Hematopoietic multipotent progenitor cell treated with erythropoietin and hydrocortisone succinate and interleukin-3 and kit ligand, for 4 days (in vitro differentiated cells): ENCODE data around the gene SOCS3.
"Not testable (repeated sequence)": the region's sequence is repeated elsewhere in the genome, so short reads cannot be mapped to it uniquely, and the experiment has no call there.

Experiments
- DNase-seq: peaks from one replicate; pipeline ENCODE4 v3.0.0-alpha.2; 2015

The SOCS3 gene

DNA sequence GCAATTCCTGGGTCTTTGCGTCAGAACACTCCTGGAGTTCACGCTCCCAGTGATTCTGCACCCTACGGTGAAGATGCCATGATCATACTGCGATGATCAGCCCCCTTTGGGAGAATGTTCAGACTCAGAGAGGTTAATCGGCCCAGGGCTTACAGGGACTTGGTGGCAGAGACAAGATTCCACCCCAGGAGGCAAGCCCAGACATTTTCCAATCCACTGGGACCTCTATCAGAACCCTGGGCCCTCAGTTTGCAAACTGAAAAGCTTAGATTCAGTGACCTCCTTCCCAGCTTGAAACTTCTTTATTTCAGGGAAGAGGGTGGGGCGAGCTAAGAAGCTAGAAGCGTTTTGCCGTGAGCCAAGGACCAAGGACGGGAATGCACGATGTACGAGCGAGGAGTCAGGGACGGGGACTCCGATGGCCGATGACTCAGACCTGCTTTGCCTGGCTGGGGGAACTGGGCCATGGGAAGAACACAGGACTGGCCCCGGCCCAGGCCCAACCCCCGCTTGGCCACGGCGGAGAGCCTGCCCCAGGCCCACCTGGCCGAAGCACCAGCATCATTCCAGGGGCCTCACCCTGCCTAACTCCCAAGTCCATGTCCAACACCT, 34.7 kb downstream of the SOCS3 start:
- no peak for DNase-seq

DNA sequence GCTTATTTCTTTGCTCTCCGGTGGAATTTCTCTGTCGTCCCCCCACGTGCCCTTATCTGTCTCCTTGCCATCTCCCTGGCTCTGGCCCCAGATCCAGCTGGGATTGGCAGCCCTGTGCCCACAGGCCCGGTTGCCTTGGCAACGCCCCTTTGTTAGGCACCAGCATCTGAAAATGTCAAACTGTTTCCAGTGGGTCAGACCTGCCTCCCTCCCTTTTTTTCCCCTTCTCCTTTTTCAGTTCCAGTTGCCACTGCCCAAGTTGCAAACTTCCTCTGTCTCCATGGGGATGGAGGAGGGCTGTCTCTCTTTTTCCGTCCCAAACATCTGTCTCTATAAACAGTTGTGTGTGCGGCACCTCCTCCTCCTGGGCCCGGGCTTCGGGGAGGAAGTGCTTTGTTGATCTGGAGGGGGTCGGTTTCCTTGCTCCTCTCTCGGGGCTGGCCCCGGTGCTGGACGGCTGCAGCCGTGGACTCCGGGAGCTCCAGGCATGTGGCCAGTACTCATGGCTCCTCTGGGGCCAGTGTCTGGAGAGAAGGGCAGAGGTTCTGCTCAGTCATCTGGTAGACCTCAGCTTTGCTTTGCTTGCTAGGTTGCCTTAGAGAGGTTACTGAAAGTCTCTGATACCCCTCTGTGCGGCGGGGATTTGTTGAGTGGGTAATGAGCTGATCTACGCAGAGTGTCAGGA, 35.3 kb downstream of the SOCS3 start:
- DNase-seq: peak; percentile 76

DNA sequence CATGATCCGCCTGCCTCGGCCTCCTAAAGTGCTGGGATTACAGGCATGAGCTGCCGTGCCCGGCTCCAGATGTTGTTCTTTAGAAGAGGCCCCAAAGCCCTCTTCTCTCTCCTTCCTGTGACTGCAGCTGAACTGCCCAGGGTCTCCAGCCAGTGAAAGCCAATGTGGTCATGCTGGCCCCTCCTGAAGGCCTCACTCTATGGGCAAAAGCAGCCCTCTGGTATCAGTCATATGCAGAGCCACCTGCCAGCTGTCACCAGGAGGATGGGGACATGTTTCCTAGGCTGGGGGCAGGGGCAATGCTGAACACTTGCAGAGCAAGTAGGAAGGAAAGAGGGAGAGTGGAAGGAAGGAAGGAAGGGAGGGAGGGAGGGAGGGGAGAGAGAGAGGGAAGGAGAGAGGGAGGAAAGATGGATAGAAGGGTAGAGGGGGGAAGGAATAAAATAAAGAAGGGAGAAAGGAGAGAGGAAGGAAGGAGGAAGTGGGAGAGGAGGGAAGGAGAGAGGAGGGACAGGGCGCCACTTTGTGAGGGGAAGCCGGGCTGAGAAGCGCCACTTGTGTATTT, 36.0 kb downstream of the SOCS3 start:
- DNase-seq: no peak

DNA sequence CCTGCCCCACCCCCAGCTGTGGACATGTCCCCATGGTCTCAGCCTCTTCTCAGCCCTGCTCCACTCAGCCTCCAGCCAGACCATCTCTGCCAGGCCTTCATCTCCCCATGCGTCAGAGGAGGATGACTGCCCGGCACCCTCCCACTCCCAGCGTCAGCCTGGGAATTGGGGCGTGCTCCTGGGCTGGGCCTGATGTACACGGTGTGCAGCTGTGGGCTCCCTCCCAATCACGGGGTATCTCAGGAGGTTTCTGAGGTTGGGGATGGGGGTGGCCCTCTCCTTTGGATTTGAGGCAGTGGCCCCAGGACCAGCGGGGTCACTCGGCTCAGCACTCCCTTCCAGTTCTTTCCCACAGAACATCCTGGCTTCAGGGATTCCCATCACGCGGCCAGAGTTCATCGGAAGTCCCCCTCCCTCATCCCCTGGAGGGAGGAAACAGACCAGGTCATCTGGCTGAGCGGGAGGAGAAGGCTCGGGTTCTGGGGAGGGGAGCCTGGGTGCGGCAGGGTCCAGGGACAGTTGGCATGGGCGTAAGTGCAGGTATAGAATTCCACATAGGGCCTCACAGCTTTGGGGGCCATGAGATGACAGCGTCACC, 36.9 kb downstream of the SOCS3 start:
- DNase-seq: no peak

DNA sequence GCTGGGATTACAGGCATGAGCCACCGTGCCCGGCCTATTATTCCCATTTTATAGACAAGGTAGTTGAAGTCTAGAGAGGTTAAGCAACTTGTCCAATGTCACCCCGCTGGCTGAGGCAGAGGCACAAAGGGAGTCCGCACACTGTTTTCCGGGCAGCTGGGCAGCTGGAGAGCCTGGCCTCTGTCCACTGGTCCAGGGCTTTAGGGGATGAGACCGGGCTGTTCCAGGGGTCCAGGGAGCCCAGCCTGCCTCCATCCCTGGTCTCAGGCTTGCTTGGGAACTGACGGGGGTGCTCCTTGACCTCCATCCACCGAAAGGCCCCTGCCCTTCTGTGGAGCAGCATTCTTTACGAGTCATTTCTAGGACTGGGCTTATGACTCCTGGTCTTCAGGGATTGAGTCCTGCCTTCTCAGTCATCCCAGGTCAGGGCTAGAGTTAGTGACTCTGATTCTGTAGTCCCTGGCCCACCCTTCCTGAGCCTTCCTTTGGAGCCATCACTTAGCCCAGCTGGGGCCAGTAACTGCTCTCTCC, 37.5 kb downstream of the SOCS3 start:
- DNase-seq: no peak

DNA sequence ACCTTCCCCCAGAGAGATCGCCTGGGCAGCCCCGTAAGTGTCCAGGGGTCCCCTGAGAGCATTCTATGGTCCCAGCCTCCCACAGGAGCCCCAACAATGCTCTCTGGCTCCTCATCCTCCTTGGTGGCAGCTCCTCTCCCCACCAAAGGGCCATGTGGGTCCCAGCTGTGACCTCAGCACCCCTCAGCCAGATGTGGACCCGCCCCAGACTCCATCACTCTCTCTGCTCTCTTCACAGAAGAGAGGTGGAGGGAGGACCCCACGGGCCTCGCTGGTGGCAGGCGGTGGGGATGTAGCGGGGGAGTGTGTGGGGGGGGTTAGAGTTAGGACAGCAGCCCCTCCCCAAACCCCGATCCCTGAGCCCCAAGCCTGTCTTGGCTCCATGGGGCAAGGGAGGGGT, 41.0 kb downstream of the SOCS3 start:
- no peak for DNase-seq

DNA sequence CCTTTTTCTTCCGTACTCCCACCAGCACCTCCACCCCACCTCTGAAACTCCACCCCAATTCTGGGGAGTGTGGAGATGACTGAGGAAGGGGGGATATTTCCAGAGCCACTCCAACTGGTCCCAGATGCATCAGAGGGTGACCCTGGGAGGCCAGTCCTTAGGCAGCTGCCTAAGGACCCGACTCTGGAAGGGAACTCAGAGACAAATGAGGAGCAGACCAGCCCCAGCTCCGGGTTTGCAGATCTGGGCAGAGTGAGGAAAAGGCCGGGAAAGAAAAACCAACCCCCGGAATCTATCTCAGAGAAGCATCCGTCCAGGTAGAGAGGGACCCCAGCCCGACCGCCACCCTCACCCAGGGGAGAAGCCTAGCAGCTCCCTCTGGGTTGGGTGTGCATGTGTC, 41.5 kb downstream of the SOCS3 start:
- DNase-seq: no peak

DNA sequence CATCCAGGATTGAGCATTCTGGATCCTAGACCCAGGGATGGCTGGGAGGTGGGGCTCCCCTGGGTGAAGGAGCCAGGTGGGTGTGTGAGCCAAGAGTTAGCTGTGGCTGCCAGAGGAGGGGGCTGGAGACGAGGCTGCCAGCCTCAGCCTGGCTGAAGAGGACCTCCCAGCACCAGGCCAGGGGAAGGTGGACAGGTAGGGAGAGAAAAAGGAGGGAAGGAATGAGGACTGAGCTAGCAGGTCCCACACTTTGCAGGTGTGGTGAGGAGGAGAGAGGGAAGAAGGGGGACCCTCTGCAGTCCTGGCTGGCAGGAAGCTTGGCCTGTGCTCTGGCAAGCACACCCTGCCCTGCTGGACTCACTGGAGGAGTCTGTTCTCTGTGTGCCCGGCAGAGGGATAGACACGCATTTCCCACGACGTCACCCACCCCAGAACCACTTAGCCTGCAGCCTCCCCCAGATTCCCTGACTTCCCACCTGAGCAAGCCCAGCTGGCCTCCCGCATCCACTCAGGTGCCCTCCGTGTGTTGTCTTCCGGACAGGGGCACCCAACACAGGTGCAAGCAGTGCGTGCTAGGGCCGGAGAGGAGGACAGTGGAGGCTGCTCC, 42.0 kb downstream of the SOCS3 start:
- no peak for DNase-seq

DNA sequence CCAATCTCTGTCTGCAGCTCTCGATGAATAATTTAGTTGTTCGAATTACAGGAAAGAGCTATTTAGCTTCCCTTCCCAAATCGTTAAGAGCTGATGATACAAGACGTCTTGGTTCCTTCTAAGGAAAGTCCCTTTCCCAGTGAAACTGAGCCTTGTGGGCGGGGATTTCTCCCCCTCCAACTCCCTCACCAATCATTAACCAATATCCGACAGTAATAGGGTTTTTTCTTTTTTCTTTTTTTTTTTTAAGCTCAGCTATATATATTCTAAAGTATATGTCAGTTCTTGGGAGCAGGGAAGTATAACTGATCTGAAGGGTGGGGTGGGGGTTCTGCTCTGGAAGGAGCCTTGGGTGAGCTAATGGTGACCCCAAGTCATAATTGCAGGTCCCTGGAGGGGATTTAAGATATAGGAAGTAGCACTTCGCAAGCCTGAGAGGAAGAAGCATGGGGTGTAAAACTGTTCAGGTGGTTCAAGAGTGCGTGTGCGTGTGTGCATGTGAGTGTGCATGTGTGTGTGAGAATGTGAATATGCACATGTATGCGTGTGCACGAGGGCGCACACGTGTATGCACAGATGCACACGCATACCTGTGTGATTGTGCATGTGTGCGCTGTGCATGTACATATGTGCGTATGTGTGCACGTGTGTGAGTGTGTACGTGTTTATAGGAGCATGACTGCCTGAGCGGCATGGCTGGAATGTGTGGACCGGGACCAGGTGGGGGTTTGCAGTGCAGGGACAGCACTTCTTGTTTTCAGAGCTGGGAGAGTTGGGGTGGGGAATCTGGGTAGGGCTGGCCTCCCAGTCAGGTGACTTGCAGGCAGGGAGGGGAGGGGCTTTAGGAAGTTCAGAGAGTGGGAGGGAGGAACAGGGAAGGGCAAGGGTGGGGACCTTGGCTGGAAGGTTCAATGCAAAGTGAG, 42.7 kb downstream of the SOCS3 start:
- no peak for DNase-seq

DNA sequence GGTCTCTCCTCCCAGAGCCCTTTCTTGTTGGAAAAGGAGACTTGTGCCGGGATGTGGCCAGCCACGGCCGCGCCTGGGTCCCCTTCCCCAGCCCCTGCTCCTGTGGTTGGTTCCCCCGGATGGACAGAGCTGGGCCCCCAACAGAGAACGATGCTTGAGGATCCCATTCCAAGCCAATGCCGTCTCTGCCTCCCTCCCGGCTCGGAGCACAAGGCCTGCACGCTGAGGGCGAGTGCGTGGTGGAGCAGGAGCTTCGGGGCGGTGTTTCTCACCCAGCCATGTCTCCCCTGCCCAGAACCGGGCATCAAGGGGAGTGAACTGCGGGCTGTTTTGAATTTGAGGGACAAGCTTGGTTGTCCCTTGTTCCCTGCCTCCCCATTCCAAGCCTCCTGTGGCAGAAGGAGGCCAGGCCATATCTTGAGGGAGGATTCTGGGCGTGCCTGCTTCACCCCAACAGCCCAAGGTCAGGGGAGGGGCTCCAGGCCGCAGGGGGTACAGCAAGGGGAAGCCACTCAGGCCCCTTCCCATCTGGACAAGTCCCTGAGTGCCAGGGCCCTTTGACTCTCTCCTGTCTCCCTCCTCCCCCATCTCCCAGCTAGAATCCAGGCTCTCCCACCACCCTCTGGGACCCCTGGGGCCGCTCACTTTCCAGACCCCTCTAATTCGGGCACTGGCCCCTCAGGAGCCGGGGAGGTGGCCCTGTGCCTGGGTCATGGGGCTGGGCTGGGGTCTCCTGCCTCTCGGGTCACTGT, 43.6 kb downstream of the SOCS3 start:
- no peak for DNase-seq

DNA sequence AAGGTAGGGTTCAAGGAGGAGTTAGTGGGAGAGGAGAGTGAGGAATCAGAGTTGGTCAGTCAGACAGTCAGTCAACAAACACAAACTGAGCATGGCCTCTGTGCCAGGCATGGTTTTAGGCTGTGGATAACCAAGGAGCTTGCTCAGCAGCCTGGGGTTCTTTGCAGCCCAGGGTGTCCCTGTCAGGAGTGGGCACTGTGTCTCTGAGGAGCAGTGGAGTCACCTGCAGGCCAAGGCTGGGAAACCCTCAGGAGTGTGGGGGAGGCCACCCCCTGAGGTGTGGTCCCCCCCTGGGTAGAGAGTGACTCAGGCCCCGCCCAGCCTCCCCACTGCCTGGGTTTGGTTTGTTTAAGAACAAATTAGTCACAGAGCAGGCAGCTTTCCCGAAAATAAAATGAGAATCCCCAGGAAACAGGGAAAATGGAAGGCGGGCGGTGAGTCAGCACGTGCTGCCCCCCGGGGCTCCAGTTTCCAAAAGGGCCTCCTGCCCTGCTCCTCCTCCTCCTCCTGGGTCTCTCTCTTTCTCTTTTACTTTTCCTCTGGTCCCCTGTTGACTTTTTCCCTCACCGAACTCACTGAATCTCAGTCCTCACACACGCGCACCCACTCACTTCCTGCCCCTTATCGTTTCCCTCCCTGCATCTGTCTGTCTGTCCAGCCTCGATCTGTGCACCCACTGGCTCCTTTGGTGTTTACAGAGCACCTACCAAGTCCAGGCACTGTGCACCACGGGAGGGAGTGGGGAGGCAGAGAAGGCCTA, 44.3 kb downstream of the SOCS3 start:
- peak; percentile 79 for DNase-seq

DNA sequence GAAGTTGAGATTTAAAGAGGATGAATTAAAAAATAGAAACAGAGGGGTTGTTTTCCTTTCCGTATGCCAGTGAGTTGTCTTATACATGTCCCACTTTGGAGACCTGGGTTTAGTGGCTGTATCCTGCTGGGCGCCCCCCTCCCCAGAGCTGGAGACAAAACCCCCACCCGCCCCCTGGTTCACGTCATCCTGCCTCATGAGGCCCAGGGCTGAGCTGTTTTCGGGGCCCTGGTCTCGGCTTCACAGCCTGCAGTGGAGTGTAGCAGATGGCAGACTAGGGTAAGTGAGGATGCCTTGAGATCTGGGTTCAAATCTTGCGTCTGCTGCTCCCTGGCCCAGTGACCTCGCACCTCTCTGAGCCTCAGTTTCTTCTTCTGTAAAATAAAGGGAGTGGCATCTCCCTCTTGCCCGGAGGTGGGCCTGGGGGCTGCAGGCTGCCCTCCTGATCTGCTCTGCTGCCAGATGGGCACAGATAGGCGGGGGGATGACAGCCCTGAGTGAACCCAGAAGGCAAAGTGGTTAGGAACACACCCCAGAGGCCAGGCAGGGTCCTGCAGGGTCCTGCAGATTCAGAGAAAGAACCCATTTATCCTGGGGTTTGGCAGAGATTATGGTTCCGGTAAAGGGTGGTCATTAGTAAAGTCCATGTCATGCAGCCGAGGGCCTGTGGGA, 45.1 kb downstream of the SOCS3 start:
- no peak for DNase-seq

DNA sequence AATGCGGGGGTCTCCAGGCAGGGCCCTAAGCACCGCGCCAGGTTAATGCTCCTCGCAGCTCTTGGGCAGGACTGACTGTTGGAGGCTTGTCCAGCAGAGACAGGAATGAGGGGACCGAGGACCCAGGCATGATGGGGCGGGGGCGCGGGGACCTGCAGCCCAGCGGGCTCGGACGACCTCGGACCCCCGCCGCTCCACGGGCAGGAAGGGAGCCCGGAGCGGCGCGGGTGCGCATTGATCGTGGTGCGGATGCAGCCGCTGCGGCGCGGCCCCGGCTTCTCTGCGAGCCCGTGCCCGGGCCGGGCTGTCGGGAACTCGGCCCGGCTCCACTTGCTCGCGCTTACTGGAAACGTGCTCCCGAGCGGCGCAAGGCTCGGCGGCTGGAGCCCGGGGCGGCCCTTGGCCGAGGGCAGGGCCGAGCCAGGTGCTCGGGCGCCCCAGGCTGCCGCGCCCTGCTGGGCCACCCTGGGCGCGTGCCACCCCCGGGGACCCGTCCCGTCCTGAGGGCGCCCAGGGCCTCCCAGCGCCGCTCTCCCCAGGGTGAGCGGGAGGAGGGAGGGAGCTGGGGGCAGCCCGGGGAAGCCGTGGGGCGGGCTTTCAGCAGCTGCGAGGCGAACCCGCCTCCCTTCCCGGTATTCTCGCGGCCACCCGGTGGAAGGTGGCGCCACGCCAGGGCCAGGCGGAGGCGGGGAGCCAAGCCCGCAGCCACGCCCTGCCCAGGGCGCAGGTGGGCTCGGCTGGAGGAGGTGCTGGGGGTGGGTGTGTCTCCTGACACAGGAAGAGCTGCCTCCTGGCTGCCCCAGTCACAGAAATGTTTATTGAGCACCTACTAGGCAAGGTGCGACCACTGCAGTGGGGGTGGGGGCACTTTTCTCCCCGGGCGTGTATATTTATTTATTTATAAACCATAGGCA, 45.9 kb downstream of the SOCS3 start:
- DNase-seq: peak; percentile 73

DNA sequence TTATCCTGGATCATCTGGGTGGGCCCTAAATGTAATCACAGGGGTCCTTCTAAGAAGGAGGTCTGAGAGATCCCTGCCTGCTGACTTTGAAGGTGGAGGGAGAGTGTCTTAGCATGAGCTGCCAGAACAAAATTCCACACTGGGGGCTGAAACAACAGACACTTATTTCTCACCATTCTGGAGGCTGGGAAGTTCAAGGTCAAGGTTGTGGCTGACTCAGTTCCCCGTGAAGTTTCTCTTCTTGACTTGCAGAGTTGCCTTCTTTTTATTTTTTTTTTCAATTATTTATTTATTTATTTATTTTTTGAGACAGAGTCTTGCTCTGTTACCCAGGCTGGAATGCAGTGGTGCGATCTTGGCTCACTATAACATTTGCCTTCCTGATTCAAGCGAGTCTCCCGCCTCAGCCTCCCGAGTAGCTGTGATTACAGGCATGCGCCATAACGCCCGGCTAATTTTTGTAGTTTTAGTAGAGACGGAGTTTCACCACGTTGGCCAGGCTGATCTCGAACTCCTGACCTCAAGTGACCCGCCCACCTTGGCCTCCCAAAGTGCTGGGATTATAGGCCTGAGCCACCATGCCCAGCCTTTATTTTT, 50.1 kb downstream of the SOCS3 start:
- DNase-seq: not testable (repeated sequence)

DNA sequence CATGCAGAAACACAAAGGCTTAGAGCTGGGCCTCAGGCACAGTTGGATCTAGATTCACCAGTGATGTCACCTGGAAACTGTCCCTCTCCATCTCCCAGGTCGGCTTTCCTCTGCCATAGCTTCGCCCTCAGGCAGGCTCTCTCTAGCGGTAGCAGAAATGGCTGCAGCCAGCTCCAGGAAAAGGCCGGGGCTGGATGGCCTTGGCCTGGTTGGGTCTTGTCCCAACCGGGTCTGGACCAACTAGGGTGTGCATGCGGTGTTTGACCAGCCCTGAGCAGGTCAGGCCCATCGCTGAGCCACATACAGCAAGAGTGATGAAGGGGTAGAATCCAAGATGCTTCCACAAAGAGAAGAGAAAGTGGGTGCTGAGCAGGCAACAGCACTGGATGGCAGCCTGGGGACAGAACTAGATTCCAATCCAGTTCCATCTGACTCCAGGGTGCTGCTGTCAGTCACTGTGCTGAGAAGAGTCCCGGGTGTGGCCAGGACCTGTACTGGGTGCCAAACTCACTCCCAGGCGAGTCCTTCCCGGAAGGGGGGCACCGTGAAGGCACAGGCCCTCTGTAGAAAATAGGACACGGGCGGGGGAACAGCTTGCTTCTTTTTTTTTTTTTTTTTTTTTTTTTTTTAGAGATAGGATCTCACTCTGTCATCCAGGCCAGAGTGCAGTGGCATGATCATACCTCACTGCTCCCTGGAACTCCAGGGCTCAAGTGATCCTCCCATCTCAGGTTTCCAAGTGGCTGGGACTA, 51.8 kb downstream of the SOCS3 start:
- no peak for DNase-seq

DNA sequence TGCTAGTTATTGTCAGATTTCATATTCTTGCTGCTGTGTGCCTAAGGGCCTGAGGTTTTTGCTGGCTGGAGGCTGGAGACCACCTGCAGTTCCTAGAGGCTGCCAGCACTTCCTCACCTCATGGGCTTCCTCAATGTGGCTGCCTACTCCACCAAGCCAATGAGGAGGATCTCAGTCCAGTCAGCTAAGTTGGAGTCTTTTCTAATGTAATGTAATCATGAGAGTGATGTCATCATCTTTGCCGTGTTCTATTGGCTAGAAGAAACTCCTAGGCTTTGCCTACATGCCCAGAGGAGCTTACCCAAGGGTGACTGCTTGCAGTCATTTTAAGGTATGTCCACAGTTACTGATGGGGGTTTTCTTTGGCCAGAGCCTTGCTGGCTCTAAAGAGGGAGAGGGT, 53.0 kb downstream of the SOCS3 start:
- no peak for DNase-seq
